ENCODE results near the gene DNM3.

- TF ChIP-seq CTCF (IDR thresholded peaks at IDR 0.05) (no peak), EZH2 (IDR thresholded peaks at IDR 0.05) (no peak), EZH2phosphoT487 (IDR thresholded peaks at IDR 0.05) (no peak)
These were observed 396.9 kb downstream of the DNM3 start for GRCh38 chr1:172238158-172238557.

Measured in neural progenitor cell (in vitro differentiated cells).